D721Med (cell line): Measurements from ENCODE around the gene BCKDHB.
"Not testable (repeated sequence)": the region's sequence is repeated elsewhere in the genome, so short reads cannot be mapped to it uniquely, and the experiment has no call there.

ENCODE experiments used
- DNase-seq: peaks from one replicate; pipeline ENCODE4 v3.0.0; 2011; ENCODE audit warnings: low spot score; ENCODE audit not compliant: insufficient read length
- FAIRE-seq: peaks from 2 replicates; lab custom pipeline; 2011; peaks lifted over from hg19 to GRCh38; lab: Jason Lieb, UNC
- CTCF ChIP-seq: IDR thresholded peaks from 2 replicates; pipeline ENCODE4 v1.5.1; 2012; ENCODE audit warnings: mild to moderate bottlenecking, control low read depth; ENCODE audit not compliant: insufficient read depth; ENCODE audit errors: missing control alignments

The BCKDHB gene

DNA sequence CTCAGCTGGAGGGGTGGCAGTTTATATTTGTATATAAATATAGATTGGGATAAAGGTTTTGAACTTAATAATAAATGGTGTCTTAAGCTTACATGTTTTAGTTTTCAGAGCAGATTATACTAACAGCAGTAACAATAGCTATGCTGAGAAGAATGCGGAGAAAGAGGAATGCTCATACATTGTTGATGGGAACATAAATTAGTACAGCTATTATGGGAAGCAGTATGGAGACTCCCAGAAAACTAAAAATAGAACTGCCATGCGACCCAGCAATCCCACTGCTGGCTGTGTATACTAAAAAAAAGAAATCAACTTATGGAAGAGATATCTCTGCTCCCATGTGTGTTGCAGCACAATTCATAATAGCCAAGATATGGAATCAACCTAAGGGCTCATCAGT, 127.9 kb downstream of the BCKDHB start:
- DNase-seq: no peak
- no peak for FAIRE-seq
- no peak for TF ChIP-seq CTCF

DNA sequence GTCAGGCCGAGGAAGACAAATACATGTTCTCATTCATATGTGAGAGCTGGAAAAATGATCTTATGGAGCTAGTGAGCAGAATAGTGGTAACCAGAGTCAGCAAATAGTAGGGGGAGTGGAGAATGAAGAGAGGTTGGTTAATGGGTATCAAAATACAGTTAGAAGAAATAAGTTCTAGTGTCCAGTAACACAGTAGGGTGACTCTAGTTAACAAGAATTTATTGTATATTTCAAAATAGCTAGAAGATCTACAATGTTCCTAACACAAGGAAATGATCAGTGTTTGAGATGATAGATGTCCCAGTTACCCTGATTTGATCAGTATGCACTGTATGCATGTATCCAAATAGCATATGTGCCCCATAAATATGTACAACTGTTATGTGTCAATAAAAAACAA, 128.4 kb downstream of the BCKDHB start:
- FAIRE-seq (no peak), DNase-seq (no peak)
- TF ChIP-seq CTCF: no peak

- FAIRE-seq (no peak), DNase-seq (no peak)
- TF ChIP-seq CTCF: no peak
Measured at GRCh38 chr6:80235647-80236046, 129.2 kb downstream of the BCKDHB start.

DNA sequence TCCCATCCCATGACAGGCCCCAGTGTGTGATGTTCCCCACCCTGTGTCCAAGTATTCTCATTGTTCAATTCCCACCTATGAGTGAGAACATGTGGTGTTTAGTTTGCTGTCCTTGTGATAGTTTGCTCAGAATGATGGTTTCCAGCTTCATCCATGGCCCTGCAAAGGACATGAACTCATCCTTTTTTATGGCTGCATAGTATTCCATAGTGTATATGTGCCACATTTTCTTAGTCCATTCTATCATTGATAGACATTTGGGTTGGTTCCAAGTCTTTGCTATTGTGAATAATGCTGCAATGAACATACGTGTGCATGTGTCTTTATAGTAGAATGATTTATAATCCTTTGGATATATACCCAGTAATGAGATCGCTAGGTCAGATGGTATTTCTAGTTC, 132.3 kb downstream of the BCKDHB start:
- FAIRE-seq, DNase-seq: not testable (repeated sequence)

- DNase-seq (no peak), FAIRE-seq (no peak)
Measured at GRCh38 chr6:80245043-80245442, 138.6 kb downstream of the BCKDHB start.

GRCh38 chr6:80249897-80250296, 143.4 kb downstream of the BCKDHB start:
- DNase-seq (no peak), FAIRE-seq (no peak)
- no peak for TF ChIP-seq CTCF

More at GRCh38 chr6:80245043-80245442, 138.6 kb downstream of the BCKDHB start:
- TF ChIP-seq CTCF: no peak

DNA sequence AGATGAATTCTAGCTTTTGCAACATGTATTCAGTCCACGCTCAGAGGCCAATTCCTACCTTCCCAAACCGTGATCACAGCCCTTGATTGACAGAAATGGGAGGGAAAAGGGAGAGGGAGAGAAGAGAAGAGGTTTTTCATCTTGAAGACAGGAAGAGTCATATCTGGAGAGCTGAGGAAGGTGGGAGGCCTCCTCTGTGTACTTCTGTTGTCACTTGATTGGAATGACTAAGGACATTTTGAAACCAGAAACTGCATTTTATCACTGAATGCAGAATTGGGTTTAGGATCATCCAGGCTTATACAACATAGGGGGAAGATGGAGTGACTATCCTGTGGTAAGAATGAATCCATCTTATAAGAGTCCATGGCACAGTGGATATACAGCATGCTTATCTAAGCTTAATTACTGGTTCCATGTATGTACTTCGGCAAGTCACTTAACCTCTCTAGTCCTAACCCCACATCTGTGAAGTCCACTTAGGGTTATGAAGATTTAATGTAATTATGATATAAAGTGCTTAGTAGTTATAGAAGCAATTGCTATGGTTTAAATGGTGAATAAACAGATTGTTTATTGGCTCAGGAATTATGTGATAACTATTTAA, 144.0 kb downstream of the BCKDHB start:
- TF ChIP-seq CTCF: no peak
- FAIRE-seq (peak; percentile 41), DNase-seq (no peak)

GRCh38 chr6:80251321-80251720, 144.8 kb downstream of the BCKDHB start:
- FAIRE-seq: no peak
- no peak for DNase-seq
- TF ChIP-seq CTCF: no peak
